Gastroesophageal sphincter (tissue), 4 donors: ENCODE measurements around the gene LIN28B. TPM values are rescaled to one million over a fixed set of nuclear protein-coding genes. Genes with fewer than 3 reads are reported as not detected.

Source experiments
- ATAC-seq: fragments of 150-250 bp; one replicate; pipeline ENCODE4 v1.9.1; 2016; ENCODE audit warnings: mild to moderate bottlenecking, moderate library complexity
- H3K27ac ChIP-seq, 4 donors: fragments of 200-600 bp; sonication (generic) in 3 of 4; 1 replicate in 3 of 4; 2 replicates in 1 of 4; pipeline ENCODE4 v1.5.1; 2016 to 2019
- H3K27me3 ChIP-seq: fragments of 200-600 bp; sonication (generic); one replicate; pipeline ENCODE4 v1.5.1; 2019
- H3K36me3 ChIP-seq, 2 donors: fragments of 200-600 bp; sonication (generic); one replicate each; pipeline ENCODE4 v1.5.1; 2019; ENCODE audit warnings: control low read depth in 1 of 2
- H3K4me1 ChIP-seq, 3 donors: fragments of 200-600 bp; sonication (generic); 1 replicate in 2 of 3; 2 replicates in 1 of 3; pipeline ENCODE4 v1.5.1; 2016 to 2019; ENCODE audit warnings: control low read depth in 2 of 3
- H3K4me3 ChIP-seq, 2 donors: fragments of 200-600 bp; sonication (generic); one replicate each; pipeline ENCODE4 v1.5.1; 2019; ENCODE audit warnings: mild to moderate bottlenecking in 1 of 2, moderate library complexity in 1 of 2
- H3K9me3 ChIP-seq, 3 donors: fragments of 200-600 bp; sonication (generic); one replicate each; pipeline ENCODE4 v1.5.1; 2017 to 2019; ENCODE audit warnings: control low read depth in 2 of 3
- EP300 ChIP-seq: sonication (generic); formaldehyde crosslinking; IDR thresholded peaks from one replicate; pipeline ENCODE4 v1.6.1; 2017; ENCODE audit warnings: antibody characterized with exemption, mild to moderate bottlenecking
- POLR2A ChIP-seq, 2 donors: fragments of 450-650 bp; IDR thresholded peaks; one replicate each; pipeline ENCODE4 v1.6.1; 2017; ENCODE audit warnings: antibody characterized with exemption in 2 of 2, mild to moderate bottlenecking in 2 of 2, moderate library complexity in 1 of 2
- POLR2AphosphoS5 ChIP-seq: sonication (generic); formaldehyde crosslinking; IDR thresholded peaks from one replicate; pipeline ENCODE4 v1.6.1; 2017; ENCODE audit warnings: antibody characterized with exemption
- WGBS, 2 donors: methylation state at CpG; one replicate each; pipeline ENCODE4 v1.1.5; 2018; ENCODE audit warnings: low coverage in 1 of 2; 5-methylcytosine and 5-hydroxymethylcytosine counted together
- total RNA-seq, 4 donors: library from RNA; depleted of rRNA; stranded (reverse); fragments of >200 nt; gene quantifications; one replicate each; pipeline ENCODE4 v1.1.0, GENCODE V29; 2016
- TF ChIP-seq, protein P1 (sequence below), 4 experiments: fragments of 200-600 bp in 2 of 4; fragments of 450-650 bp in 2 of 4; sonication (generic) in 1 of 4; IDR thresholded peaks; one replicate each; pipeline ENCODE4 v1.5.1; 2017 to 2019; ENCODE audit warnings: antibody characterized with exemption in 4 of 4, mild to moderate bottlenecking in 2 of 4, moderate library complexity in 2 of 4

LIN28B gene
- total RNA-seq, 4 donors from 2014 or later: not detected

DNA sequence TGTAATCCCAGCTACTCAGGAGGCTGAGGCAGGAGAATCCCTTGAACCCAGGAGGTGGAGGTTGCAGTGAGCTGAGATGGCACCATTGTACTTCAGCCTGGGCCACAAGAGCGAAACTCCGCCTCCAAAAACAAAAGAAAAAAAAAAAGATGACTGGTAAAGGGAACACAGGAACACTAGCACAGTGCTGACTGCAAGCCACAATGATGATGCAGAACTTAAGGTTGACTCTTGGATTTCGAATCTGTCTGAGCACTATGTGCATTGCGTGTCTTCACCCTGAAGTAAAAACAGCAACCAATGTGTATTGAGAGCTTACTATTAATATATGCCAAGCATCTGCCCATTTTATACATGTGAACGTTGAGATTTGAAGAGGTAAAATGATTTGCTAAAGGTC lies 27.6 kb upstream of the LIN28B start:
- ATAC-seq: no peak
- TF ChIP-seq POLR2A (IDR thresholded peaks at IDR 0.05) (no peak), EP300 (no peak), POLR2AphosphoS5 (no peak)
- TF ChIP-seq, protein P1, sequence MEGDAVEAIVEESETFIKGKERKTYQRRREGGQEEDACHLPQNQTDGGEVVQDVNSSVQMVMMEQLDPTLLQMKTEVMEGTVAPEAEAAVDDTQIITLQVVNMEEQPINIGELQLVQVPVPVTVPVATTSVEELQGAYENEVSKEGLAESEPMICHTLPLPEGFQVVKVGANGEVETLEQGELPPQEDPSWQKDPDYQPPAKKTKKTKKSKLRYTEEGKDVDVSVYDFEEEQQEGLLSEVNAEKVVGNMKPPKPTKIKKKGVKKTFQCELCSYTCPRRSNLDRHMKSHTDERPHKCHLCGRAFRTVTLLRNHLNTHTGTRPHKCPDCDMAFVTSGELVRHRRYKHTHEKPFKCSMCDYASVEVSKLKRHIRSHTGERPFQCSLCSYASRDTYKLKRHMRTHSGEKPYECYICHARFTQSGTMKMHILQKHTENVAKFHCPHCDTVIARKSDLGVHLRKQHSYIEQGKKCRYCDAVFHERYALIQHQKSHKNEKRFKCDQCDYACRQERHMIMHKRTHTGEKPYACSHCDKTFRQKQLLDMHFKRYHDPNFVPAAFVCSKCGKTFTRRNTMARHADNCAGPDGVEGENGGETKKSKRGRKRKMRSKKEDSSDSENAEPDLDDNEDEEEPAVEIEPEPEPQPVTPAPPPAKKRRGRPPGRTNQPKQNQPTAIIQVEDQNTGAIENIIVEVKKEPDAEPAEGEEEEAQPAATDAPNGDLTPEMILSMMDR (IDR thresholded peaks at IDR 0.05): no peak
- H3K27me3 ChIP-seq: peaks cover 6% of the 10 kb centered on the region
- H3K4me1 ChIP-seq: no peaks in the 10 kb centered on the region
- no peaks in the 10 kb centered on the region for H3K9me3 ChIP-seq
- H3K4me3 ChIP-seq: no peak overlapping the region
- H3K27ac ChIP-seq: no peak overlapping the region
- H3K36me3 ChIP-seq: no peaks in the 10 kb centered on the region
- 83 to 90% methylated on average over 5 of the region's 5 CpGs for WGBS, 2 donors

DNA sequence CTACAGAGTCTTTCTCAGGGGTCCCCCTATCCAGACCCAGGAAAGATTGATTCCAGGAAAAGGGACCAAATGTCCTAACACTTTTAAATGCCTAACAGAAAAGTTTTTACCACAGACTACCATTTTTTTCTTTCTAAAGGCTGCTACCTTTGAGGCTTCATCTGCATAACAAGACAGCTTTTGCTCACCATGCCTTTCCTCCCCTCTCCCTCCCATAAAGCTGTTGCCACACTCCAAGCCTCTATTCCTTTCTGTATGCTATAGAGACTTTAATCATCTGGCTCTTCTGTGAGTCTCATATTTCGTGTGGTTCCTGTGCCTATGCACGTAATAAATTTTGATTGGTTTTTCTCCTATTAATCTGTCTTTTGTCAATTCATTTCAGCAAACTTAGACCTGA lies 26.0 kb upstream of the LIN28B start:
- 57 to 60% methylated on average over 2 of the region's 2 CpGs for WGBS, 2 donors
- Histone ChIP-seq H3K4me1 (no peaks in the 10 kb centered on the region), H3K27me3 (peaks cover 18% of the 10 kb centered on the region), H3K4me3 (no peak overlapping the region), H3K36me3 (no peaks in the 10 kb centered on the region), H3K27ac (no peak overlapping the region), H3K9me3 (no peaks in the 10 kb centered on the region)
- no peak for ATAC-seq
- TF ChIP-seq POLR2A (IDR thresholded peaks at IDR 0.05) (no peak), EP300 (no peak), POLR2AphosphoS5 (no peak)
- TF ChIP-seq, protein P1 (IDR thresholded peaks at IDR 0.05): no peak

DNA sequence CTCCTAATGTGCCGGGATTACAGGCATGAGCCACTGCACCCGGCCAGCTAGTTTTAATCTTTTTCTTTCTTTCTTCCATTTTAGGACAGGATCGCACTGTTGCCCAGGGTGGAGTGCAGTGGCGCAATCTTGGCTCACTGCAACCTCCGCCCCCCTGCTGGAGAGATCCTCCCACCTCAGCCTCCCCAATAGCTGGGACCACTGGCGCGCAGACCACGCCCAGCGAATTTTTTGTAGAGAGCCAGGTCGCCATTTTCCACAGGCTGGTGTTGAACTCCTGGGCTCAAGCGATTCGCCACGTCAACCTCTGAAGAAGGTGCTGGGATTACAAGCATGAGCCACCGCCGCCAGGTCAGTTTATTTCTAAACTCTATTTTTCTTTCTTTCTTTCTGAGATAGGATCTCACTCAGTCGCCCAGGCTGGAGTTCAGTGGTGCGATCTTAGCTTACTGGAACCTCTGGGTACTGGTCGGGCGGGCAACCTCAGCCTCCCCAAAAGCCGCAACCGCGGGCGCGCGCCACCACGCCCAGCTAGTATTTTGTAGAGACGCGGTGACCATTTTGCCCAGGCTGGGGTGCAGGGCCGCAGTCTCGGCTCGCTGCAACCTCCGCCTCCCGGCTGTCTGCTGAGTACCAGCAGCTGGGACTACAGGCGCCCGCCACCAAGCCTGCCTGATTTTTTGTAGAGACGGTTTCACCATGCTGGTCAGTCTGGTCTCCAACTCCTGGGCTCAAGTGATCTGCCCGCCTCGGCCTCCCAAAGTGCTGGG lies 20.0 kb upstream of the LIN28B start:
- Histone ChIP-seq H3K4me1 (peaks cover 0 to 16% (median 6%) of the 10 kb centered on the region in 3 donors), H3K27me3 (peaks cover 75% of the 10 kb centered on the region), H3K9me3 (peaks cover 0 to 16% (median 0%) of the 10 kb centered on the region in 3 donors), H3K4me3 (no peak overlapping the region), H3K36me3 (no peaks in the 10 kb centered on the region), H3K27ac (no peak overlapping the region)
- 86 to 98% methylated on average over 11 to 15 of the region's 38 CpGs for WGBS, 2 donors
- ATAC-seq: no peak
- no peak for TF ChIP-seq POLR2A (IDR thresholded peaks at IDR 0.05)
- TF ChIP-seq, protein P1 (IDR thresholded peaks at IDR 0.05): no peak

DNA sequence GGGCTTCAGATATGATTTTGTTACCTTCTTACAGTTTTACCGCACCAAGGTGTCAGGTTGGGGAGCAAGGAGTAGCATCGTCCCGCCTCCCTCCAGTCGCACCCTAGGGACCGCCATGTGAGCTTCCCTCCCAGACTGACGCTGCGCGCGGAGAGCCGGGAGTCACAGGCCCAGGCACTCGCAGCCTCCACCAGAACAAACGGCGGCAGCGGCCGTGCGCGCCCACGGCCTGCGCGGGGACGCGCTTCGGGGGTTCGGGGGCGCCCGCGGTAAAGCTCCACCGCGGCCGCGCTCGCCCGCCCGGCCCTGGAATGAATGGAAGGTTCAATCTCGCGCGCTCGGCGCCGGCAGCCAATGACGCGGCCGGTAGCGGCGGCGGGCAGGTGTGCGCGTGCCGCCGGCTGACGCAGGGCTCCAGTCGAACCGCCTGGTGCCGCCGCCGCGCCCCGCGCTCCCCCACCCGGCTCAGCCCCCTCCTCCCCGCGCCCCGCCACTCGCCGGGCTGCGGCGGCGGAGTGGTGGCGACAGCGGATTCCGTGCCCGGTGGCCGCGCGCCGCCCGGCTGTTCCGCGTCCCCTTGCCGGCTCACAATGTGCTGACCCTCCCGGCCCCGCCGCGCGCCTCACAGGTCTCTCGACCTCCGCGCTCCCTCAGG lies 16.5 kb upstream of the LIN28B start:
- peak overlapping the region in 1 of 2 donors; percentile 49 for H3K4me3 ChIP-seq
- H3K9me3 ChIP-seq: peaks cover 0 to 16% (median 0%) of the 10 kb centered on the region in 3 donors
- peaks cover 97% of the 10 kb centered on the region for H3K27me3 ChIP-seq
- no peak overlapping the region for H3K27ac ChIP-seq
- H3K36me3 ChIP-seq: no peaks in the 10 kb centered on the region
- TF ChIP-seq EP300: no peak
- no peak for TF ChIP-seq POLR2AphosphoS5
- TF ChIP-seq, protein P1 (IDR thresholded peaks at IDR 0.05): no peak
- TF ChIP-seq POLR2A (IDR thresholded peaks at IDR 0.05): no peak
- ATAC-seq: no peak
- peaks cover 0 to 16% (median 6%) of the 10 kb centered on the region in 3 donors for H3K4me1 ChIP-seq
- WGBS, 2 donors: 30% methylated on average over 7 of the region's 88 CpGs; no CpG with 5 or more reads in 1 of the 2 donors
